ENCODE results near the gene LCOR. TPM values are rescaled to one million over a fixed set of nuclear protein-coding genes. Genes with fewer than 3 reads are reported as not detected.

The LCOR gene
- total and polyA plus RNA-seq, 2 donors (not counting 1 experiment from before 2014, with no cell fraction given) = 15.0 to 15.7 TPM

- TF ChIP-seq EZH2 (IDR thresholded peaks at IDR 0.05; ENCODE audit: low read length, missing control alignments) (no peak), CTCF (conservative IDR thresholded peaks at IDR 0.05 in 1 of 2, IDR thresholded peaks at IDR 0.05 in 1 of 2; ENCODE audit: low read depth in 1 of 2, low read length in 2 of 2) (no peak)
- Histone ChIP-seq H4K20me1 (ENCODE audit: control insufficient read depth, extremely low read depth, insufficient read depth, low read length) (no peaks in the 10 kb centered on the region), H3K27me3 (ENCODE audit: control insufficient read depth, insufficient read depth, low read length) (no peaks in the 10 kb centered on the region), H3K79me2 (ENCODE audit: control insufficient read depth, insufficient read depth, low read length) (no peaks in the 10 kb centered on the region), H3K9ac (ENCODE audit: insufficient read depth, low read length) (no peak overlapping the region), H3K4me3 (replicated peaks in 1 of 4; ENCODE audit: control extremely low read depth in 1 of 4, insufficient read depth in 1 of 4, low read depth in 3 of 4, low read length in 4 of 4) (no peak overlapping the region), H2AFZ (ENCODE audit: low read length) (no peak overlapping the region), H3K27ac (ENCODE audit: insufficient read depth, low read length) (no peak overlapping the region), H3K4me2 (ENCODE audit: extremely low read depth, insufficient read depth, low read length) (no peak overlapping the region), H3K9me3 (ENCODE audit: control insufficient read depth, insufficient read depth, low read depth, low read length) (no peaks in the 10 kb centered on the region), H3K4me1 (ENCODE audit: control insufficient read depth, extremely low read depth, insufficient read depth, low read length) (no peaks in the 10 kb centered on the region), H3K36me3 (ENCODE audit: control insufficient read depth, insufficient read depth, low read length) (no peaks in the 10 kb centered on the region)
- DNase-seq (ENCODE audit: low read depth in 2 of 2) = no peak
These were observed 40.2 kb upstream of the LCOR start for GRCh38 chr10:96791902-96792301.

GRCh38 chr10:96794836-96795733, 37.0 kb upstream of the LCOR start:
- no peak for DNase-seq (ENCODE audit: low read depth in 2 of 2)

More at GRCh38 chr10:96794836-96795733, 37.0 kb upstream of the LCOR start:
- H3K79me2 ChIP-seq (ENCODE audit: control insufficient read depth, insufficient read depth, low read length) = no peaks in the 10 kb centered on the region
- no peaks in the 10 kb centered on the region for H3K4me1 ChIP-seq (ENCODE audit: control insufficient read depth, extremely low read depth, insufficient read depth, low read length)
- no peak overlapping the region for H2AFZ ChIP-seq (ENCODE audit: low read length)
- no peaks in the 10 kb centered on the region for H3K9me3 ChIP-seq (ENCODE audit: control insufficient read depth, insufficient read depth, low read depth, low read length)
- no peaks in the 10 kb centered on the region for H3K36me3 ChIP-seq (ENCODE audit: control insufficient read depth, insufficient read depth, low read length)
- no peaks in the 10 kb centered on the region for H3K27me3 ChIP-seq (ENCODE audit: control insufficient read depth, insufficient read depth, low read length)
- TF ChIP-seq CTCF (conservative IDR thresholded peaks at IDR 0.05 in 1 of 2, IDR thresholded peaks at IDR 0.05 in 1 of 2; ENCODE audit: low read depth in 1 of 2, low read length in 2 of 2) = no peak
- TF ChIP-seq EZH2 (IDR thresholded peaks at IDR 0.05; ENCODE audit: low read length, missing control alignments) = no peak
- no peak overlapping the region for H3K4me2 ChIP-seq (ENCODE audit: extremely low read depth, insufficient read depth, low read length)
- H4K20me1 ChIP-seq (ENCODE audit: control insufficient read depth, extremely low read depth, insufficient read depth, low read length) = no peaks in the 10 kb centered on the region
- H3K4me3 ChIP-seq (replicated peaks in 1 of 4; ENCODE audit: control extremely low read depth in 1 of 4, insufficient read depth in 1 of 4, low read depth in 3 of 4, low read length in 4 of 4) = no peak overlapping the region
- no peak overlapping the region for H3K9ac ChIP-seq (ENCODE audit: insufficient read depth, low read length)
- H3K27ac ChIP-seq (ENCODE audit: insufficient read depth, low read length) = no peak overlapping the region

All from fibroblast of lung (primary cell).